Amygdala (tissue), 56 donors: ENCODE results near the gene NOD1.
"Not testable (repeated sequence)": the region's sequence is repeated elsewhere in the genome, so short reads cannot be mapped to it uniquely, and the experiment has no call there.

Experiments used
- DNase-seq, 56 donors: peaks; one replicate each; lab custom pipeline; 2025; lab: John Stamatoyannopoulos, UW

The NOD1 gene

DNA sequence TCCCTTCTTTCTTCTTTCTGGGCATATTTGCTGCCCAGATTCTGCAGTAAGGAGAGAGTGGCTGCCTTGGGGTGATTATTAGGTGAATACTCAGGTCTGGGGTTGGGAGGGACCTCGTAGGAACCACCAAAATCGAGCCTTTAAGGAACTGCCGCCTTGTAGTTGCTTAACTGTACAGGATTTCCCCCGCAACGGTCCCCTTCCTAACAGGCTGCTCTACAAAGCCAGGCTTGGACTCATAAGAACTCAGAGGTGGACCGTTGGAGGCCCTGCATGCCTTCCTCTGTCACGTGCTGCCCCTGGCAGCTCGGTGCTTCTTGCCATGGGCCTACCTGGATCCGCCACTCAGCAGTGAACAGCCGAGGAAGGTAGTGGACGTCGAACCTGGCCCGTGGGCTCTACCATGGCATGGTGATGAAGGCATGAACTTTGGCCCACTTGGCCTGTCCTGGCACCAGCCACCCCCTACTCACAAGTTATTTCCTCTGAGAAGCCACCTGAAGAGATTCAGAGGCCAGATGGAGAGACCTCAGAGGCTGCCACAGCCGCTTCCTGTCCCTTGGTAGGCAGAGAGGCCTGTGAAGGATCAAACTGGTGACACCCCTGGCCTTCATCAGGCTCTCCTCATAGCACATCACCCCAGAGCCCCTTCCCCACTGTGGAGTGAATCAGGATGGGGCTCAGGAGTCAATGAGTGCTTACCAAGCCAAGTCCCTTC, 54.6 kb downstream of the NOD1 start:
- no peak for DNase-seq

DNA sequence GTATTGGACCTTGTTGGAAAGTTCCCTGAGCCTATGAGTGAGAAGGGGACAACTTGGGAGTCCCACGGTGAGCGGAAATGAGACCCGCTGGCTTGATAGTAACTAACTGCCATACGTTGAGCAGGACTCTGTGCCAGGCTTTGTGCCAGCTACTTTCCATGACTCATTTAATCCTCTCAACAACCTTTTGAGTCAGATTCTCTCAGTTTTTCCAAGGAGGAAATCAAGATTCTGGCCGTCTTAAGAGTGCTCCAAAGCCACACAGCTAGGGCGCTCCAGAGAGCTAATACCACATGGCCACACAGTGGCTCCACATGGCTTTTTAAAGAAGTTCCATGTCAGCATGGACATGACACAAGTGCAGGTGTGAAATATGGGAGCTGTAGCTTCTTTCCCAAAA, 55.7 kb downstream of the NOD1 start:
- DNase-seq, result no peak

DNA sequence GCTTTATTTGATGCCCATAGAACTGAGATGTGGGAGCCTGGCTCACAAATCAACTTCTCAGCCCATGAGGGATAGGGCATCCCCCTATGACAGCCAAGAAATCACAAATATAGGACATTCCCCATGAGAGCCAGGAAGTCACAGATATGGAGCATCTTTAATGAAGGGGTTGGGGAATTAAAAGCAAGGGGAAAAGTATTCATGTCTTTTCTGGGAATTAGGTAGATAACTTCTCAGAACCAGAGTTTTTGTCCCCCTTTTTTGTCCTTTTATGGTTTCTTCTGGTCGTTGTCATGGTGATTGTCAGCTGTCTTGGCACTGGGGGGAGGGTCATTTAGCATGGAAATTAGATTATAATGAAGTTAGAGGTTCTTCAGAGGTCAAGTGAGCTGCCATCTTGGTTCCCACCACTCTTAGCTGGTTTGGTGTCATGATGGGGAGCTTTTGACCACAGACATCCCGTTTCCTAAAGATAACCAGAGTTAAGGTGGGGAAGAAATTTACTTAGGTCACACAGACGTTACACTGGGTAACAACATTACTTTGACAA, 56.9 kb downstream of the NOD1 start:
- DNase-seq, result no peak

DNA sequence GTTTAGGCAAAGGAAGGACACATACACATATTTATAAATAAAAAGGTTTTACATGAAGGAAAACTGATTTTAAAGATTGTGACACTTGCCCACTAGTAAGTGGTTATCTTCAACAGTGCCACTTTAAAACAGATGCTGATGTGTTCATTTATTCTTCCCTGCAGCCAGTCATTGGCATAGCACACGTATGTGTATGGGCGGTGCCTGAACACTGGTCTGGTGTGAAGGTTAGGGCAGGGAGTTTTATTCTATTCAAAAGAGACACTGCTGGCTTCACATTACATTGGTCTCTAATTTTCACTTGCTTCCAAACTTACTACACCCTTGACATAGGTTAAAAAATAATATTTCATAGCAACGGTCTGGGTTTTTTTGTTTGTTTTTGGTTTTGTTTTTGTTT, 57.9 kb downstream of the NOD1 start:
- DNase-seq, result no peak

DNA sequence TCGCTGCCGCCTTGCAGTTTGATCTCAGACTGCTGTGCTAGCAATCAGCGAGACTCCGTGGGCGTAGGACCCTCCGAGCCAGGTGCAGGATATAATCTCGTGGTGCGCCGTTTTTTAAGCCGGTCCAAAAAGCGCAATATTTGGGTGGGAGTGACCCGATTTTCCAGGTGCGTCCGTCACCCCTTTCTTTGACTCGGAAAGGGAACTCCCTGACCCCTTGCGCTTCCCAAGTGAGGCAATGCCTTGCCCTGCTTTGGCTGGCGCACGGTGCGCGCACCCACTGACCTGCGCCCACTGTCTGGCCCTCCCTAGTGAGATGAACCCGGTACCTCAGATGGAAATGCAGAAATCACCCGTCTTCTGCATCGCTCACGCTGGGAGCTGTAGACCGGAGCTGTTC, 58.5 kb downstream of the NOD1 start:
- DNase-seq, result not testable (repeated sequence)

DNA sequence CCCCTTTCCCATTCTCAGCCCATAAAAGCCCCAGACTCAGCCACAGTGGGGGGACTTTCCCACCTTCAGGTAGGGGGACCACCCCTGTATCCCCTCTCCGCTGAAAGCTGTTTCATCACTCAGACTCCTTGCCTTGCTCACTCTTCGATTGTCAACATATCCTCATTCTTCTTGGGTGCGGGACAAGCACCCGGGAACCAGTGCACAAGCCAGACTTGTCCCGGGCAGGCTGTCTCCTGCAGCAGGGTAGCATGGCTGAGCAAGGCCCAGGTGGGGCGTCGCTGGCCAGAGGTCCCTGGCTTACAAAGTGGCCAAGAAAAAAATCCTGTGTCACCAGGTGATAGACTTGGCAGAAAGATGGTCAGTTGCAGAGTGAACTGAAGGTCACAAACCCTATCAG, 64.7 kb downstream of the NOD1 start:
- no peak for DNase-seq

DNA sequence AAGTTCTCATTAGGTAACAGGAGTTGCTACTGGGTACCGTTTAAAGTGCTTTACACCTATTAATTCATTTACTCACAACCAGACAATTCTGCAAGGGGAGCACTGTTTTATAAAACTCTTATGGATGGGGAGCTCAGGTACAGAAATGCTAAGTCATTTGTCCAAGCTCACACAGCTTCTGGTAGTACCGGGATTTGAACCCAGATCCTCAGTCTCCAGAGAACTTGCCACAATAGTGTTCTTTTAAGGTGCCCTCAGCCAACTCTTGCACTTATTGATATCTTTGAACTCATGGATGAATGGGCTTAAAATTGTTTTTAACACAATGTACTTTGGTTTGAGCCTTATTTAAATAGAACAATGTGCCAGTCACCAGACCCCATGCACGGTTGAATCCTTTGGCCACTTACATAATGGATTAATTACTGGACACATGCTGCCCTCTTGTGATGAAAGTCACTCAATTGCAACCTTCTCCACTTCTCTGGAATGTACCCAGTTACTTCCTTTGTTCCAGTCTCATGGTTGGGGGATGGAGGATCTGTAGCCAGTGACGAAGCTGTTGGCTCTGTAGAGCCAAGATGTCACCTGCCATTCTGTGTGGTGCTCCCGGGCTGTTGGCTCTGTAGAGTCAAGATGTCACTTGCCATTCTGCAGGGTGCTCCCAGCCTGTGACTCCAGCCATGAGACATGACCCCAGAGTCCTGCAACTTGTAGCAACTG, 65.6 kb downstream of the NOD1 start:
- DNase-seq, result peak in 14 of 56 donors; percentile 14 to 66 (median 42)

DNA sequence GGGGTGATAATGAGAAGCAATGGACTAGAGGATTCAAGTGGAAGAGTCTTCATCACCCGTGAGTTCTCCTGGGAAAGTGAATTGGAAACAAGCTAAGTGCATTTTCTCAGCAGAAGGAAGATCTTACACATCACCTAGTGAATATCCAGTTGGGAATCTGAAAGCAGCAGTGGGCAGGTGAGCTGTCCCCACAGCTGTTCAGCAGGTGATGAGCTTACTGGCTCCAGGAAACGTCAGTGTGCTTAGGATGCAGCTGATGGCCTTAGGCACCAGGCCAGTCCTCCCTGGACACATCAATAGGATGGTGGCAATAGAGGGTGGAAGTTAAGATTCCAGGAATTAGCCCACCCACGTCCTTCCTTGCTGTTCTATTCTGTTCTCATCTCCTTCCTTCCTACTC, 66.7 kb downstream of the NOD1 start:
- no peak for DNase-seq

DNA sequence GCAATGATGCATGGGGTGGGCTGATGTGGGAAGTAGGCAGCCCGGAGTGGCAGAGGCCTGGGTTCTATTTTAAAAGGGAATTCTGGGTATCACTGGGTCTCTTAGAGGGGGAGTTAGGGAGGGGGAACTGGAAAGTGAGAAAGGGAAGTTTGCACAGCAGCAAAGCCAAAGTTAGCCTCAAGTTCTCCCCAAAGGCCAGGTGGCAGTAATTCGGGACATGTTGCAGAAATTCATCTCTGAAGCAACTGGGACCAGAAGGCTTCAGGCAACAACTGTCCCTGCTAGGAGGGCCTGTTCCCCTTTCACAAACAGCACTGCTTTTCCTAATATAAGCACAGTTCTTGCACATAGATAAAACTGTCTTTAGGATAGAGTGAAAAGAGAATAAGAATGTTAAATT, 67.4 kb downstream of the NOD1 start:
- peak in 2 of 56 donors; percentile 33 to 52 for DNase-seq

DNA sequence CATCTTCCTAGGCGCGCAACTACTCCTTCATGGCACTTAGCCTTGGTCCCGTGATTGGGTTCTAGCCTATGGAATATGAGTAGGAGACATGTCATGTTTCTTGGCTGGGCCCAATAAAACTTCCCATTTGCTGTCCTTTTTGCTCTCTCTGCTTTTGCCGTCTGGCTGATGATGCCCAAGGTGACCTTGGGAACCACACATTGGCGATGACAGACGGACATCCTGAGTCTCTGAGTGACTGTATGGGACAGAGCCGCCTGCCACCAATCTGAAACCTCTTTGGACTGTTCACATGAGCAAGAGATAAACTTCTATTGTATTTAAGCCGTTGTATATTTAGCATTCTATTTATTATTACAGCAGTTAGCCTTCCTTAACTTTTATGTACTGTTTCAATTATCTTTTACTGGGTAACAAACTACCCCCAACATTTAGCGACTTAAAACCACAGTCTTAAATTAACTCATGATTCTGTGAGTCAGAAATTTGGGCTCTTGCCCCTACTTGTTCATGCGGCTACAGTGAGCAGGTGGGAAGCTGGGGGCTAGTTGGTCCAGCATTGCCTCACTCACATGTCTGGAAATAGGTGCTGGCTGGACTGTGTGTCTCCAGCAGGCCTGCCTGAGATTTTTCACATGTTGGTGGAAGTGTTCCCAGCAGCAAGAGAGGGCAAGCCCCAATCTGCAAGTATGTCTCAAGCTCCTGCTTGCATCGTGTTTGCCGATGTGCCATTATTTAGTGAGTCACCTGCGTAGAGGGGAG, 71.7 kb downstream of the NOD1 start:
- no peak for DNase-seq

DNA sequence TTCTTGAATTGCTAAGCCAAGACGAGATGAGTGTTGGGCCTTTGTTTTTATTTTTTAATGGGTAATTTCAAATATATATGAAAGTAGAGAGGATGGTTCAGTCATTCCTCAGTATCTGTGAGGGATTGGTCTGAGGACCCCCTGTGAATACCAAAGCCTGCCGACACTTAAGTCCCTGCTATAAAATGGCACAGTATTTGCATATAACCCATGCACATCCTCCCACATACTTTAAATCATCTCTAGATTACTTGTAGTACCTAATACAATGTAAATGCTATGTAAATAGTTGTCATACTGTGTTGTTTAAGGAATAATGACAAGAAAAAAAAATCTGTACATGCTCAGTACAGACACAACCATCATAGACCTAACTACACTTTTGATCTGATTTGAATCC, 73.4 kb downstream of the NOD1 start:
- no peak for DNase-seq

DNA sequence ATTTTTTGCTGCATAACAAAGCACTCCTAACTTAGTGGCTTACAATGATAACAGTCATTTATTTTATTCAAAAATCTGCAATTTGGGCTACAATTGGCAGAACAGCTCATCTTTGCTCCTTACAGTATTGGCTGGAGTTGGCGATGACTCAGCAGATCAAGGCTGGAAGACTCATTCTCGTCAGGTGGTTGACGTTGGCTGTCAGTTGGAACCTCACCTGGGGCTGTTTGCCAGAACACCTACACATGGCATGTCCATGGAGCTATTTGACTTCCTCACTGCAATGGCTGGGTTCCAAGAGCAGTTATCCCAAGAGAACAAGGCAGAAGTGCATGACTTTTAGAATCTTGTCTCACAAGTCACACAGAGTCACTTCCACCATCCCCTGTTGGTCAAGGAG, 75.1 kb downstream of the NOD1 start:
- no peak for DNase-seq

DNA sequence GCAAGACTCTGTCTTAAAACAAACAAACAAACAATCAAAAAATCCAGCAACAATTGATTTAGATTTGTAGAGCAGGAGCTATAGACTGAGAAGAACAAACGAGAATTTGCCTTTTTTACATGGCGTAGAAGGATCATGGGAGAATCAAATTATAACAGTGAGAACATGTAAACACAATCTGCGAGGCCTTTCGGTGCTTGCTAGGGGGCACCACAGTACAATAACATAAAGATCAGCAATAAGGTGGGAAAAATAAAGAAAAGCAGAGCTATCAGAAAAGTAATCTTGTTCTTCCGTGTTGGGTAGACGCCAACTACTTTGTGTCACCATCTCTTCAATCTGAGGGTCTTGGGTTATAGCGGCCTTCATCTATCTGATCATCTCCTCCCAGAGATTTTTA, 82.2 kb downstream of the NOD1 start:
- no peak for DNase-seq

DNA sequence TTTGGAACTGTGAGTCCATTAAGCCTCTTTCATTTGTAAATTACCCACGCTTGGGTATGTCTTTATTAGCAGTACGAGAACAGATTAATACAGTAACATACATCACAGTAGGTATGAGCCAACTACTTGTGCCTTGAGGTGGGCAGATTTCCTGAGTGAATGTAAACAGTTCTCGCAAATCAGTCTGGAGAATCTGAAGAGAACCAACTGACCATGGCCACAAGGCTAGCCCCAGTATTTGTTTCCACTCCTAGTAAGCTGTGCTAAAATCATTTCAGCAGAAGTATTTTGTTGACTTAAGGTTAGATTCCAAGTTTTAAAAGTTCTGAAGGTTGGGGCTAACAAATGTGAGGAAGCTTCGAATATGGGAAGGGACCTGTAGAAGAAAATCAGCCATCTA, 82.9 kb downstream of the NOD1 start:
- DNase-seq, result no peak

DNA sequence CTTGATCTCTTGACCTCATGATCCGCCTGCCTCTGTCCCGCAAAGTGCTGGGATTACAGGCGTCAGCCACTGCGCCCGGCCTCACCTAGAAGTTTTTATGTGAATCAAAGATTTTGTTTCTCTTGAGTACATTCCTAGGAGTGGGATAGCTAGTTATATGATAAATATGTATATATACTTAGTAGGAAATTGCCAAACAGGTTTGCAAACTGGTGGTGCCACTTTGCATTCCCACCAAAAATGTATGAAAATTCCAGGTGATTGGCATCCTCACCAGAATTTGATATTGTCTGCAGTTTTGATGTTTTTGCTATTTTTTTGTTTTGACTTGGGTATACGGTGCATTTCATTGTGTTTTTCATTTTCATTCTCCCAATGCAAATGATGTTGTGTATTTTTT, 86.8 kb downstream of the NOD1 start:
- no peak for DNase-seq

DNA sequence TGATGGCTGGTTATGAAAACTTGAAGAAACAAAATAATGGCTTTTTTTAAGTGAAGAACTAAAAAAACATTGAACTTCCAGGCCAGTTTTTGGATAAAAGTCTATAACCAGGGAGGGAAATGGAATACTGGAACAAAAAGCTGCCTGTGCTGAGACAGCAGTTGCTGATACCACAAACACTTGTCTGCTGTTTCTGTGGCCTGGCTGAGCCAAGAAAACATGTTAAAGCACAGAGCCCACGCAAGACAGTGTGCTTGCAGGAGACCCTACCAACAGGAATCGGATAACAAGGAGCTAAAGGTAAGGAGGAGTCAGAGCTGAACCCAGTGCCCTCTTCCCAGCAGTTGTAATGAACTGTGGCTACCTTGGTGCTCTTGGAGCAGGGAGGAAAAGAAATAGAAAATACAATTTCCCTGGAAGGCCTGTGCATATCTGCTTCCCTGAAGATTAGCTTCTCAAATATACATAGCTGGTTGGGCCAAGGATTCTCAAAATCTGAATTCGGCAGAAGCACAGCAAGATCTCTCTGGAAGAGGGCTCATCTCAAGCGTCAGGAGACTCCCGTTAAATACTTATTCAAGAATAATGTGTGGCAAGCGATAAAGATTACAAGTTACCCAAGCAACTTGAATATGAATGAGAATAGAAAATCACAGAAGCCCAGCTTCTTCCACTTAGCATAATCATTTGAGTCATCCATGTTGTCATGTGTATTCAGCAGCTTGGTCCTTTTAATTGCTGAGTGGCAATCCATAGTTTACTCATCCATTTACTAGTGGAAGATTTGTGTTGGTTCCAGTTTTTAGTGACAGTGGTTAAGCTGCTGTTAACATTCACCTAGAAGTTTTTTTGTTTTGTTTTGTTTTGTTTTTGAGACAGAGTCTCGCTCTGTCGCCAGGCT, 87.6 kb downstream of the NOD1 start:
- DNase-seq, result no peak

DNA sequence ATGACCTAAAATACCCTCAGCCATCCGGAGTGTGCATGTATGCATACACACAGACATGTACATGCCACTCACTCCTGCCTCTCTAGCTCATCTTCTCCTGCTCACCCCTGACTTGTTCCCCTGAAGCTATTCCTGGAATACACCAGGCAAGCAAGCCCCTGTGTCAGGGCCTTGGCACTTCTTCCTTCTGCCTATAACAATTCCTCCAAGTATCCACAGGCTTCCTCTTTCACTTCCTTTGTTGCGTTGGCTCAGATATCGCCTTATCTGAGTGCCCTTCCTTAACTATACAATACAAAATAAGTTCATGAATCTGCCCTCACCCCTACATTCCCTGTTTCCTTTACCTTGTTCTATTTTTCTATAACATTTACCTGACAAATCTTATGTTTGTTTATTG, 88.8 kb downstream of the NOD1 start:
- no peak for DNase-seq

DNA sequence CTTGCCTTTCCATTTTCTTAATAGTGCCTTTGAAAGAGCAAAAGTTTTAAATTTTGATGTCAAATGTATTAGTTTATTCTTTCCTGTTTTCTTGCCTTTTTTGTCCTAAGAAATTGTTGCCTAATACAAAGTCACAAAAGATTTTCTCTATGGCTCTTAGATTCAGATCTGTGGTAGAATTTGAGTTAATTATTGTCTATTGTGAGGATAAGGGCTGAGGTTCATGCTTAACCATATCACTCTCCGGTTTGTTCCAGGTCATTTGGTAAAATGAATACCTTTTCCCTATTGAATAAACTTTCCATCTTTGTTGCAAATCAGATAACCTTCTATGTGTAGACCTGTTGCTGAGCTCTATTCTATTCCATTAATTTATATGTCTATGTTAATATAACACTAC, 96.0 kb downstream of the NOD1 start:
- no peak for DNase-seq

DNA sequence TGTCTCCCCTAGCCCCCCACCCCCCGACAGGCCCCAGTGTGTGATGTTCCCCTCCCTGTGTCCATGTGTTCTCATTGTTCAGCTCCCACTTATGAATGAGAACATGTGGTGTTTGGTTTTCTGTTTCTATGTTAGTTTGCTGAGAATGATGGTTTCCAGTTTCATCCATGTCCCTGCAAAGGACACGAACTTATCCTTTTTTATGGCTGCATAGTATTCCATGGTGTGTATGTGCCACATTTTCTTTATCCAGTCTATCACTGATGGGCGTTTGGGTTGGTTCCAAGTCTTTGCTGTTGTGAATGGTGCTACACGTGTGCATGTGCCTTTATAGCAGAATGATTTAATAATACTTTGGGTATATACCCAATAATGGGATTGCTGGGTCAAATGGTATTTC, 97.8 kb downstream of the NOD1 start:
- DNase-seq, result not testable (repeated sequence)

DNA sequence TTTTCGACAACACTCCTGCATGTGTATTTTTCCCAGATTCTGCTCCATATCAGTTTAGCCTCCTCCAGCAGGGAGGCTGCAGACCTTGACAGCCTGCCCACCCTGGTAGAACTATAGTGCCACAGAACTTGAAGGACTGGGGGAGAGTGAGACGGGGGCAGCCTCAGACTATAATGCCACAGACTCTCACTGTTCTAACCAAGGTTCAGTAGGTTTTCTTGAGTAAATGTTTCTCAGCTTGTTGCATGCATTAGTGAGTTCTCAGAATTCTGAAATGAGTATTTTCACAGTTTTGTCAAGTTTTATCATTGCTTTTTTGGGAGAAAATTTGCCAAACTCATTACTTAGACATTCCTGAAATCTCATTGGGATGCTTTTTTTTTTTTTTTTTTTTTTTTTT, 98.3 kb downstream of the NOD1 start:
- DNase-seq, result no peak
